Subcutaneous abdominal adipose tissue (tissue), 5 donors: ENCODE data around the gene LRRC7.
A peak's percentile ranks its signal among the peaks of the same experiment; 100 is the strongest.

ENCODE experiments used
- H3K27ac ChIP-seq: one replicate; pipeline ENCODE4 v1.7.0; 2013; ENCODE audit warnings: low read depth, mild to moderate bottlenecking, inconsistent platforms, low read length, moderate library complexity
- H3K27me3 ChIP-seq, 5 donors: one replicate each; pipeline ENCODE4 v1.7.0; 2013; ENCODE audit warnings: low read length in 5 of 5, inconsistent platforms in 1 of 5; ENCODE audit not compliant: control insufficient read depth in 5 of 5, insufficient read depth in 4 of 5
- H3K36me3 ChIP-seq, 5 donors: one replicate each; pipeline ENCODE4 v1.7.0; 2013; ENCODE audit warnings: low read length in 5 of 5; ENCODE audit not compliant: control insufficient read depth in 5 of 5, insufficient read depth in 5 of 5
- H3K4me1 ChIP-seq, 5 donors: one replicate each; pipeline ENCODE4 v1.7.0; 2013; ENCODE audit warnings: low read length in 5 of 5, mild to moderate bottlenecking in 3 of 5, moderate library complexity in 1 of 5; ENCODE audit not compliant: control insufficient read depth in 5 of 5, insufficient read depth in 5 of 5
- H3K4me3 ChIP-seq, 5 donors: one replicate each; pipeline ENCODE4 v1.7.0; 2013; ENCODE audit warnings: low read length in 5 of 5, low read depth in 1 of 5
- H3K9ac ChIP-seq, 5 donors: one replicate each; pipeline ENCODE4 v1.7.0; 2013; ENCODE audit warnings: low read length in 5 of 5, mild to moderate bottlenecking in 4 of 5, moderate library complexity in 3 of 5
- H3K9me3 ChIP-seq, 5 donors: one replicate each; pipeline ENCODE4 v1.7.0; 2013; ENCODE audit warnings: low read length in 5 of 5; ENCODE audit not compliant: control insufficient read depth in 5 of 5
- donor health status: healthy.
- donor health status: healthy.
- donor health status: healthy.
- donor health status: healthy.
- donor health status: healthy.

Gene LRRC7

DNA sequence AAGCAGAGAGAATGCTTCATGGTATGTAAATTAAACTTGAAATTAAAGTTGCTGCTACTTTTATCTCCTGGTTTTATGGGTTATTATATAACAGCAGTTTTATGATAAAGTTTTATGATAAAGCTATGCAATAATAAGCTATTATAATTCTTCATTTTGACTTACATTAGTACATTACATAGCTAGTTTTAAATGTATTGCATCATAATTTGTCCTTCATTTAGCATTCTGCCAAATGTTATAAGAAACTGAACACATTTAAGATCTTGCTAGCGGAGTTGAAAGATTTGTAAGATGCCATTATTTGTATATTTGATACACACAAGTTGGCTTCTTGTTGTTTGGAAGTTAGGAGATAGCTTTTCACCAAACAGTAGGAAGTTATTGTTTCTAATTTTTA is 536.0 kb downstream of the LRRC7 start:
- Histone ChIP-seq H3K9ac (no peak overlapping the region), H3K4me1 (no peaks in the 10 kb centered on the region), H3K9me3 (no peaks in the 10 kb centered on the region), H3K36me3 (no peaks in the 10 kb centered on the region), H3K4me3 (no peak overlapping the region), H3K27me3 (no peaks in the 10 kb centered on the region), H3K27ac (no peak overlapping the region)

DNA sequence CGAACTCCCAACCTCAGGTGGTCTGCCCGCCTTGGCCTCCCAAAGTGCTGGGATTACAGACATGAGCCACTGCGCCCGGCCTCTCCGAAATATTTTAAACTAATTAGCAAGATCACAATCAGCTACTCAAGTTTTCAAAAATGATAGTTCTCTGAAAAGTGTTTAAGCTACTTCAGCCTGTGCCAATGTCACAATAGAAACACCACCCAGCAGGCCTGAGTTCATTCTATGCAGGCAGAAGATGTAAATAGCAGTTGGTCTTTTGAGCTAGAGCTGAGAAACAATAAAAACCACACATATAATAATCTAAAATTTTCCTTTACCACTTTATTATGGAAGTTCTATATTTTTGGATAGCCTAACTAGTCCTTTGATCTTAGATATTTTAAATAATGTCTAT is 541.5 kb downstream of the LRRC7 start:
- H3K9ac ChIP-seq: no peak overlapping the region
- no peak overlapping the region for H3K4me3 ChIP-seq
- no peak overlapping the region for H3K27ac ChIP-seq
- H3K4me1 ChIP-seq: no peaks in the 10 kb centered on the region
- no peaks in the 10 kb centered on the region for H3K27me3 ChIP-seq
- H3K9me3 ChIP-seq: no peaks in the 10 kb centered on the region
- no peaks in the 10 kb centered on the region for H3K36me3 ChIP-seq

DNA sequence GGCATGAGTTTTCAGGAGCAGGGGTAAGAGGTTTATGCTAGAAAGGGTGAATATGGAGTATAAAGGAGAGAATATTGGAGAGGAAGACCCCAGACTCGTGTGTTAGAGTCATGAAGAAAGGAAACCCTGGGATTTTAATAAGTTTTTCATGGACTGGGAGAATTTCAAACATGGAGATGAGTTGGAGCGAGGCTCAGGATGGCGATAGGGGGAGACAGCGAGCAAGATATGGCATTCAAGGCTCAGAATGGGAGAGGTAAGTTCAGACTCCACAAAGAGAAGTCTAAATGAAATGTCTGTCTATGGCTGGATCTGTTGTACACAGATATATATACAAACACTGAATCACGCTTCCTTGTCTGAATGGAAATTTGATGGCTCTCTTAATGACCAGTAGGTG is 545.1 kb downstream of the LRRC7 start:
- Histone ChIP-seq H3K27me3 (no peaks in the 10 kb centered on the region), H3K27ac (no peak overlapping the region), H3K9me3 (no peaks in the 10 kb centered on the region), H3K36me3 (no peaks in the 10 kb centered on the region), H3K4me1 (peaks cover 0 to 7% (median 0%) of the 10 kb centered on the region in 5 donors), H3K9ac (no peak overlapping the region), H3K4me3 (no peak overlapping the region)

DNA sequence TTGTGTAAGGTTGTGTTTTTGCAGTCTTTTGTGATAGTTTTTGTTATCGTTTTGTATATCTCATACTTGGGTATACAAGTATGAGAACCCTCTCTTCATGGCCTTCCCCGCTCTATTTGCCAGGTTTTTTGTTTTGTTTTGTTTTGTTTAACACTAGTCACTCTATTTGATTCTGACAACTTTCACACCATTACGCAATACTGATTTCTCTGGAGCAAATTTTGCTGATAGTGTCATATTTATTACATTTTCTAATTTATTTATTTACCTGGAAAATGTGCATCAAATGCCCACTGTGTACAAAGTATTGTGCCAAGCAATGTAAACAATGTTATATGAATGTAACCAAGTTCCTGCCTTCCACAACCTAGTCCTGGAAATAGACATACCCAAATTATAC is 547.6 kb downstream of the LRRC7 start:
- H3K9ac ChIP-seq: no peak overlapping the region
- H3K27me3 ChIP-seq: no peaks in the 10 kb centered on the region
- H3K4me1 ChIP-seq: peaks cover 0 to 7% (median 0%) of the 10 kb centered on the region in 5 donors
- no peaks in the 10 kb centered on the region for H3K36me3 ChIP-seq
- H3K27ac ChIP-seq: no peak overlapping the region
- no peaks in the 10 kb centered on the region for H3K9me3 ChIP-seq
- H3K4me3 ChIP-seq: no peak overlapping the region

DNA sequence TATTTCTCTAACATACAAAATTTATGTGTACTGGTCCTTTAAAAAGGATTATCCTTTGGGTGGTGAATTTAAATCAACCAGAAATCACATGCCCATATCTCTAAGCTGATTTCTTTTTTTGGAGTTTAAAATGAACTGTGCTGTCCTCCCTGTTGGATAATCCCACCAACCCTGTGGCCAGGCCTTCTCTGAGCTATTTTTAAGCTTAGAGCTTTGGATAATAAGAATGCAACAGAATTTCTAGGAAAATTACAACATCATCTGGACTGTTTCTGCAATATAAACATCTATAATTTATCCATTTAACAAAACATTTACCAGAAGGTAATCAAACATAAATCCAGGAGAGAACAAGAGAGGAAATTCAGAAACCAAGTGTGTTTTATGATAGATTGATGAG is 549.3 kb downstream of the LRRC7 start:
- Histone ChIP-seq H3K9me3 (no peaks in the 10 kb centered on the region), H3K9ac (no peak overlapping the region), H3K27me3 (no peaks in the 10 kb centered on the region), H3K4me1 (peaks cover 0 to 7% (median 0%) of the 10 kb centered on the region in 5 donors), H3K4me3 (no peak overlapping the region), H3K36me3 (no peaks in the 10 kb centered on the region), H3K27ac (no peak overlapping the region)

DNA sequence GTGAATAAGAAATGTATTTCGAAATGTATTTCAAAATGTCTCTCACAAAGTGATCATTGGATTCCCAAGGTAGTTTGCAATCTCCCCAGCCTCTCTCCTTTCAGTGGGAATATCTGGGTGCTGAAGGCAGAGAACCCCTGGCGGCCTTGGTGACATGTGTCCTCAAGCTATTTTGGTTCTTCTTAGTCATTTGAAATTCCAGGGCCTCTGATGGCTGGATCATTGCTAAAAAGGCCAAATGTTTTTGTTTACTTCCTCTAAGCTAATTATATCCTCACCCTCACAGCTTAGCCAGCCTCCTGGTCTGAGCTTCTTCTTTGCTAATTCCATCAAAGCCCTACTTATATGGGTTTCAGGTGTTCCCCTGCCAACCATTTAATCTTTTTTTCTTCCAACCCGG is 566.4 kb downstream of the LRRC7 start:
- no peak overlapping the region for H3K27ac ChIP-seq

DNA sequence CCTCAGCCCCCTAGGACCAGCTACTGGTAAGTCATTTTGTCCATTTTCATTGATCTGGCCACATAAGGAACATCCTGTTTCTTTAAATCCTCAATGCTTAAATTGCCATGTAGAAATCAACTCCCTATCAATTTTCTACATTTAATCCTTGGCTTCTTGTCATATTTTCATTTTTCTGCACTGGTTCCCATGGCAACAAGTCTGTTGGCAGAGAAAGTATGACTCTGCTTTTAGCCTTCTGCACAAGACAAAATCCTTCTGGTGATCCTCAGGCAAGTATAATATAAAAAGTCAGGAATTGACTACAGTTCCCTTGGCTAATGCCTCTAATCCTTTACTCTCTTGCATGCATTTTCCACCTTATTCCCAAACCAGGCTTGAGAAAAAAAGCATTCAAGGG is 572.6 kb downstream of the LRRC7 start:
- Histone ChIP-seq H3K4me3 (no peak overlapping the region), H3K9ac (no peak overlapping the region), H3K27ac (peak overlapping the region; percentile 4), H3K36me3 (peaks cover 0 to 2% (median under 1%) of the 10 kb centered on the region in 5 donors), H3K4me1 (peaks cover 0 to 17% (median 12%) of the 10 kb centered on the region in 5 donors), H3K9me3 (no peaks in the 10 kb centered on the region), H3K27me3 (no peaks in the 10 kb centered on the region)

More for the DNA sequence above, 566.4 kb downstream of the LRRC7 start:
- Histone ChIP-seq H3K9ac (peak overlapping the region in 1 of 5 donors; percentile 48), H3K4me1 (peaks cover 0 to 8% (median 0%) of the 10 kb centered on the region in 5 donors), H3K27me3 (no peaks in the 10 kb centered on the region), H3K36me3 (no peaks in the 10 kb centered on the region), H3K4me3 (no peak overlapping the region), H3K9me3 (no peaks in the 10 kb centered on the region)

DNA sequence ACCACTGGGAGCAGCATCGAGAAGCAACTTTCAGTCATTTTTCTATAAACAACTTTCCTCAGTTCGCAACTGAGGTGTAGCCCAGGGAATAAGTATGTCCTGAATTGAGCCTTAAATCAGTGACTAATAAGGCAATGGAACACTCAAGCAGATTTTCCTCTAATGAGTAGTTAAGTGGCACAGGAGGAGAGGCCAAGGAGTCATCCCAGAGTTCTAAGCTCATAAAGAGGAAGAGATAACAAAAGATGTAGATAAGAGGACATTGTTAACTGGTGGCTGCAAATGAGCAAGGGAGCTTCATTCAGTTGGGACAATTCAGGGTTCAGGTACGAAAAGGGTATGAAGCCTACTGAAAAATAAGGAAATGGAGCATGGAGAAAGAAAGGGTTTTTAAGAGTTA is 573.2 kb downstream of the LRRC7 start:
- H3K9me3 ChIP-seq: no peaks in the 10 kb centered on the region
- peak overlapping the region; percentile 4 for H3K27ac ChIP-seq
- H3K9ac ChIP-seq: no peak overlapping the region

DNA sequence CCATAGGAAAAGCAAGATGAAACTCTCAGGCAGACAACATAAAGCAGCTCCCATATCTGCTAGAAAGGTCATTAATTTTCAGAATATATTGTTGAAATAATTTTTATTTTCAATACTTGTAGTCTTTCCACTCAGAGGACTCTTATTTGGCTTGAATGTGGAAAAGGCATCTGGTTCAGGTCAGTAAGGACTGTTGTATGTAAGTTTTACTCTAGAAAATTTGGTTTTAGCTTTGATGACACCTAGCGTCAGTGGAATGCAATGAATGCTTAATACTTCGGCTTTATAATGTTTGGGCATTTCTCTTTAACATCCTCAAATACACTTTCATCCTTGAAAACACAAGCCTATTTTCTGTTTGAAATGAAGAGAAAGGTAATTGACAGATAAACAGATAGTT is 574.4 kb downstream of the LRRC7 start:
- Histone ChIP-seq H3K27me3 (no peaks in the 10 kb centered on the region), H3K4me1 (peaks cover 0 to 17% (median 12%) of the 10 kb centered on the region in 5 donors), H3K4me3 (no peak overlapping the region), H3K9ac (no peak overlapping the region), H3K27ac (no peak overlapping the region), H3K36me3 (peaks cover 2 to 7% (median 5%) of the 10 kb centered on the region in 5 donors), H3K9me3 (no peaks in the 10 kb centered on the region)

More for the DNA sequence above, 573.2 kb downstream of the LRRC7 start:
- Histone ChIP-seq H3K27me3 (no peaks in the 10 kb centered on the region), H3K4me3 (no peak overlapping the region), H3K4me1 (peaks cover 0 to 17% (median 12%) of the 10 kb centered on the region in 5 donors), H3K36me3 (peaks cover 0 to 4% (median 4%) of the 10 kb centered on the region in 5 donors)

DNA sequence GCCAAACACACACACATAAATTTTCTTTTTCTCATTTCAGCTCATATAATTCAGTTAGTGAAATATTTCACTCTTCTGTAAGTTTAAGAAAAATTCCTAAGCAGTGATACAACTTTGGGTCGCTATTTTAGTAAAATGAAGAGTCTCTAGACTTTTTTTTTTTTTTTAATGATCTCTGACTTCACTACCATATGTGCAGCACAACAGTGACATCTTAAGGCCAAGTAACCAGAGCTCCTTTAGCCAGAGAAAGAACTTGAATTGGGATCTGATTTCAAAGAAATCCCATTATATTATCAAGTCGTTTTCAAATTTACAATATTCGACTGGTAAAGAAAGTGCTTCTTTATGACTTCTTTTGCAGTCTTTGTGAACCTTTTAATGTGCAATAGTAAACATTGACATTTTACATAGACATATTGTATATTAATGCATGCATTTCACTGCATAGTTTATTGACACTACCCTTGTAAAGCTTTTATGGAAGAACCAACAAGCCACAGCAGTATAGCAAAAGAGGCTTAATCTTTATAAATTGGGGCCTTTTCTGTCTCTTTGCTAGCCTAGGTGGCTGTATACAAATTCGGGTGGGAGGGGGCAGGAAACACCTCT is 575.4 kb downstream of the LRRC7 start:
- Histone ChIP-seq H3K36me3 (peaks cover 4 to 14% (median 12%) of the 10 kb centered on the region in 5 donors), H3K9ac (no peak overlapping the region), H3K27me3 (no peaks in the 10 kb centered on the region), H3K27ac (no peak overlapping the region), H3K4me1 (peaks cover 0 to 17% (median 12%) of the 10 kb centered on the region in 5 donors), H3K9me3 (no peaks in the 10 kb centered on the region), H3K4me3 (no peak overlapping the region)
